SK-N-SH treated with all-trans-retinoic acid at 6 μM for 48 hours (cell line): Measurements from ENCODE around the gene ACAD9.
"Not testable (repeated sequence)": the region's sequence is repeated elsewhere in the genome, so short reads cannot be mapped to it uniquely, and the experiment has no call there.

Source experiments
- PATZ1 ChIP-seq: fragments of 250-450 bp; sonication (Bioruptor Pico); IDR thresholded peaks from 2 replicates; pipeline ENCODE4 v1.8.0; 2020; ENCODE audit warnings: mild to moderate bottlenecking, moderate library complexity, borderline replicate concordance
- SNAI2 ChIP-seq: fragments of 250-450 bp; sonication (Bioruptor Pico); IDR thresholded peaks from 2 replicates; pipeline ENCODE4 v1.5.0; 2020; ENCODE audit warnings: mild to moderate bottlenecking, moderate library complexity

GRCh38 chr3:128880455-128880854, 1.0 kb downstream of the ACAD9 start:
- TF ChIP-seq PATZ1; SNAI2 (CRISPR knock-in tag): not testable (repeated sequence)
